Measurements from ENCODE around the gene CDC16.
A peak's percentile ranks its signal among the peaks of the same experiment; 100 is the strongest.
"Not testable (repeated sequence)": the region's sequence is repeated elsewhere in the genome, so short reads cannot be mapped to it uniquely, and the experiment has no call there.

The CDC16 gene

DNA sequence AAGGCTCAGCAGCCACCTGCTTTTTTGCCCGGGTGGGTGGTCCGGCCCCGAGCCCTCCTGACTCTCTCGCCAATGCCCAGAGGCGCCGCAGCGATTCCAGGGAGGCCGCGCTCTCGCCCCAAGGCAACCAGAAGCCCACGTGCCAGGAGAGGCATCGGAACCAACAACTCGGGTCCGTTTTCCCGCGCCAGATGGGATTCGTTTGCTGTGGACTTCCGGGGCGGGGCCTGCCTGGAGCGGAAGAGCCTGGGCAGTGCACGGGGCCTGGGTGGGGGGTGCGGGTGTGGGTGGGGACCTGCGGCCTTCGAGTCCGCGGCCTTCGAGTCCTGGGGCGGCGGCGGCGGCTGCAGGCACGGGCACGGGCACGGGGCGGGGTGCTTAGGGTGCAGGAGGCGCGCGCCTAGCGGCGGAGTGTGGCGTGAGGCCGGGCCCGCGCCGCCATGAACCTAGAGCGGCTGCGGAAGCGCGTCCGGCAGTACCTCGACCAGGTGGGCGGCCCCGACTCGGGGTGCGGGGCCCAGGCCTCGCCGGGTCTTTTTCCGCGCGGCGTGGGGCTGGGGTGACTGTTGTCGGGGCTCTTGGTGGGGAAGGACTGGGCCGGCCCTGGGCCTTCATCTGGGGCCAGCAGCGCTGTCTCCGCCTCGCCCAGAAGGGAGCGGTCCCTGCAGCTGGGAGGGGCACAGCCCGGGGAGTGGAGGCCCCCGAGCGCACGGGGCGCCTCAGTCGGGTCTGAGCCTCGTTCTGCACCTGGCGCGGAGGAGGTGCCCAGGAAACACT is at the start of gene CDC16:
Gene CDC16 (plus strand): TSS at position 253 of the 777 bp plus-strand sequence. CDS start 188 bp downstream, at position 441.
- Histone ChIP-seq H3K27me3 (ENCODE audit: insufficient read depth, low read length) (0 out of 2 replicates have a peak, but pooled peaks cover 2% of the 10 kb centered on the region), H2AFZ (ENCODE audit: low read length, unreplicated experiment) (peak within 1 kb of the TSS; percentile 88), H3K4me1 (ENCODE audit: control insufficient read depth, insufficient read depth, low read length, unreplicated experiment) (peaks cover 3% of the 10 kb centered on the region), H3K36me3 (ENCODE audit: insufficient read depth, low read length) (peaks cover 13% of the 10 kb centered on the region), H3K79me2 (ENCODE audit: control insufficient read depth, insufficient read depth, low read length, unreplicated experiment) (peaks cover 31% of the 10 kb centered on the region), H3K27ac (ENCODE audit: low read depth, low read length) (peak within 1 kb of the TSS; percentile 30; the same call in 1 of the 2 replicates), H3K4me3 (ENCODE audit: low read depth, low read length) (peak within 1 kb of the TSS; percentile 90)

- Histone ChIP-seq H2AFZ (ENCODE audit: low read length, unreplicated experiment) (no peak overlapping the region), H3K27me3 (ENCODE audit: insufficient read depth, low read length) (peaks cover 6% of the 10 kb centered on the region; the same call in 1 of the 2 replicates), H3K4me1 (ENCODE audit: control insufficient read depth, insufficient read depth, low read length, unreplicated experiment) (no peaks in the 10 kb centered on the region), H3K27ac (ENCODE audit: low read depth, low read length) (no peak overlapping the region), H3K79me2 (ENCODE audit: control insufficient read depth, insufficient read depth, low read length, unreplicated experiment) (no peaks in the 10 kb centered on the region), H3K36me3 (ENCODE audit: insufficient read depth, low read length) (no peaks in the 10 kb centered on the region), H3K4me3 (ENCODE audit: low read depth, low read length) (no peak overlapping the region)
Measured at GRCh38 chr13:114185182-114185971, 49.3 kb upstream of the CDC16 start.

- no peaks in the 10 kb centered on the region for H3K79me2 ChIP-seq (ENCODE audit: control insufficient read depth, insufficient read depth, low read length, unreplicated experiment)
- H3K27ac ChIP-seq (ENCODE audit: low read depth, low read length): no peak overlapping the region
- H3K36me3 ChIP-seq (ENCODE audit: insufficient read depth, low read length): no peaks in the 10 kb centered on the region
- H2AFZ ChIP-seq (ENCODE audit: low read length, unreplicated experiment): no peak overlapping the region
- H3K27me3 ChIP-seq (ENCODE audit: insufficient read depth, low read length): peaks cover 13% of the 10 kb centered on the region
- H3K4me1 ChIP-seq (ENCODE audit: control insufficient read depth, insufficient read depth, low read length, unreplicated experiment): no peaks in the 10 kb centered on the region
- H3K4me3 ChIP-seq (ENCODE audit: low read depth, low read length): no peak overlapping the region
Measured at GRCh38 chr13:114194853-114195252, 39.8 kb upstream of the CDC16 start.

- H3K27ac ChIP-seq (ENCODE audit: low read depth, low read length): no peak overlapping the region
- H3K4me3 ChIP-seq (ENCODE audit: low read depth, low read length): no peak overlapping the region
- H3K4me1 ChIP-seq (ENCODE audit: control insufficient read depth, insufficient read depth, low read length, unreplicated experiment): no peaks in the 10 kb centered on the region
- H3K36me3 ChIP-seq (ENCODE audit: insufficient read depth, low read length): no peaks in the 10 kb centered on the region
- H2AFZ ChIP-seq (ENCODE audit: low read length, unreplicated experiment): no peak overlapping the region
- H3K79me2 ChIP-seq (ENCODE audit: control insufficient read depth, insufficient read depth, low read length, unreplicated experiment): no peaks in the 10 kb centered on the region
- H3K27me3 ChIP-seq (ENCODE audit: insufficient read depth, low read length): peaks cover 9% of the 10 kb centered on the region; the same call in 1 of the 2 replicates
Measured at GRCh38 chr13:114196629-114197028, 38.1 kb upstream of the CDC16 start.

DNA sequence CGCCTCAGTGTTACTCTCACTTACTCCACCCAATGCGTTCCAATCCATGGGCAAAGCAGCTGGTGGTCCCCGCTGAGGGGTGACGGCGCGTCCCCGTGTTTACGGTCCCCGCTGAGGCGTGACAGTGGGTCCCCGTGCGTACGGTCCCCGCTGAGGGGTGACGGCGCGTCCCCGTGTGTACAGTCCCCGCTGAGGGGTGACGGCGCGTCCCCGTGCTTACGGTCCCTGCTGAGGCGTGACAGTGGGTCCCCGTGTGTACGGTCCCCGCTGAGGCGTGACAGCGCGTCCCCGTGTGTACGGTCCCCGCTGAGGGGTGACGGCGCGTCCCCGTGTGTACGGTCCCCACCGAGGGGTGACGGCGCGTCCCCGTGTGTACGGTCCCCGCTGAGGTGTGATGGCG is 36.1 kb upstream of the CDC16 start:
- H3K36me3 ChIP-seq (ENCODE audit: insufficient read depth, low read length): no peaks in the 10 kb centered on the region
- no peak overlapping the region for H2AFZ ChIP-seq (ENCODE audit: low read length, unreplicated experiment)
- H3K4me3 ChIP-seq (ENCODE audit: low read depth, low read length): no peak overlapping the region
- no peaks in the 10 kb centered on the region for H3K79me2 ChIP-seq (ENCODE audit: control insufficient read depth, insufficient read depth, low read length, unreplicated experiment)
- no peaks in the 10 kb centered on the region for H3K4me1 ChIP-seq (ENCODE audit: control insufficient read depth, insufficient read depth, low read length, unreplicated experiment)
- H3K27me3 ChIP-seq (ENCODE audit: insufficient read depth, low read length): peaks cover 9% of the 10 kb centered on the region; the same call in 1 of the 2 replicates
- no peak overlapping the region for H3K27ac ChIP-seq (ENCODE audit: low read depth, low read length)

GRCh38 chr13:114199526-114199925 is 35.2 kb upstream of the CDC16 start:
- H3K4me3 ChIP-seq (ENCODE audit: low read depth, low read length); H3K27ac ChIP-seq (ENCODE audit: low read depth, low read length); H3K36me3 ChIP-seq (ENCODE audit: insufficient read depth, low read length); H3K79me2 ChIP-seq (ENCODE audit: control insufficient read depth, insufficient read depth, low read length, unreplicated experiment); H3K4me1 ChIP-seq (ENCODE audit: control insufficient read depth, insufficient read depth, low read length, unreplicated experiment); H2AFZ ChIP-seq (ENCODE audit: low read length, unreplicated experiment): not testable (repeated sequence)
- peaks cover 13% of the 10 kb centered on the region; the same call in 1 of the 2 replicates for H3K27me3 ChIP-seq (ENCODE audit: insufficient read depth, low read length)

DNA sequence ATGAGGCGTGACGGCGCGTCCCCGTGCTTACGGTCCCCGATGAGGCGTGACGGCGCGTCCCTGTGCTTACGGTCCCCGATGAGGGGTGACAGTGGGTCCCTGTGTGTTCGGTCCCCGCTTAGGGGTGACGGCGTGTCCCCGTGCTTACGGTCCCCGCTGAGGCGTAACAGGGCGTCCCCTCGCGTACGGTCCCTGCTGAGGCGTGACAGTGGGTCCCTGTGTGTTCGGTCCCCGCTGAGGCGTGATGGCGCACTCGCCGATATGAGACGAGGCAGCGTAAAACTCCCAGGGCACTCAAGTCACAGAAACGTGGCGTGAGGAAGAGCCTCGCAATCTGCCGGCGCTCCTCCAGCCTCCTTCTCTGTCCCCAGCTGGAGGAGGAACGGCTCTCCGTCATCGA is 34.7 kb upstream of the CDC16 start:
- no peaks in the 10 kb centered on the region for H3K79me2 ChIP-seq (ENCODE audit: control insufficient read depth, insufficient read depth, low read length, unreplicated experiment)
- no peak overlapping the region for H2AFZ ChIP-seq (ENCODE audit: low read length, unreplicated experiment)
- no peak overlapping the region for H3K27ac ChIP-seq (ENCODE audit: low read depth, low read length)
- H3K4me1 ChIP-seq (ENCODE audit: control insufficient read depth, insufficient read depth, low read length, unreplicated experiment): no peaks in the 10 kb centered on the region
- H3K4me3 ChIP-seq (ENCODE audit: low read depth, low read length): no peak overlapping the region
- no peaks in the 10 kb centered on the region for H3K36me3 ChIP-seq (ENCODE audit: insufficient read depth, low read length)
- peaks cover 17% of the 10 kb centered on the region; the same call in 1 of the 2 replicates for H3K27me3 ChIP-seq (ENCODE audit: insufficient read depth, low read length)

- Histone ChIP-seq H3K79me2 (ENCODE audit: control insufficient read depth, insufficient read depth, low read length, unreplicated experiment) (no peaks in the 10 kb centered on the region), H3K36me3 (ENCODE audit: insufficient read depth, low read length) (no peaks in the 10 kb centered on the region), H3K4me1 (ENCODE audit: control insufficient read depth, insufficient read depth, low read length, unreplicated experiment) (no peaks in the 10 kb centered on the region), H3K27ac (ENCODE audit: low read depth, low read length) (no peak overlapping the region), H3K27me3 (ENCODE audit: insufficient read depth, low read length) (peaks cover 17% of the 10 kb centered on the region; the same call in 1 of the 2 replicates), H3K4me3 (ENCODE audit: low read depth, low read length) (no peak overlapping the region), H2AFZ (ENCODE audit: low read length, unreplicated experiment) (no peak overlapping the region)
Measured at GRCh38 chr13:114200399-114200911, 34.2 kb upstream of the CDC16 start.

DNA sequence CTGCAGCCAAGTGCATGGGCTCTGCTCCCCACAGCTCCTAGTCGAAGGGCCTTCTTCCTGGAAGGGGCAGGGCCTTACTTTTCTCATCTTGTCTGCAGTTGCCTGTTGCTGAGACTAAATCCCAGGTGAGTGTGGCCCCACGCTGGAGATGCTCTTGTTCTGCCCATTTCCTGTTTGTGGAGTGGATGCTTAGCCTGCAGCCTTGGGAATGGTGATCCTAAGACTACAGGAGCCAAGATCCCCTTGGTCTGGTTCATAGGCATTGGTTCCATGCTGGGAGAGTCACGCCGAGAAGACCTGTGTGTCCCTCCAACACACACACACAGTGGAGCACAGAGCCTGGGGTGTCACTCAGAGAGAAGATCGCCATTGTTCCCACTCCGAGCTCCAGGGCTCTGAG is 32.1 kb upstream of the CDC16 start:
- Histone ChIP-seq H3K27me3 (ENCODE audit: insufficient read depth, low read length) (peaks cover 10% of the 10 kb centered on the region; the same call in 1 of the 2 replicates), H3K4me1 (ENCODE audit: control insufficient read depth, insufficient read depth, low read length, unreplicated experiment) (no peaks in the 10 kb centered on the region), H2AFZ (ENCODE audit: low read length, unreplicated experiment) (no peak overlapping the region), H3K79me2 (ENCODE audit: control insufficient read depth, insufficient read depth, low read length, unreplicated experiment) (no peaks in the 10 kb centered on the region), H3K36me3 (ENCODE audit: insufficient read depth, low read length) (no peaks in the 10 kb centered on the region), H3K4me3 (ENCODE audit: low read depth, low read length) (no peak overlapping the region), H3K27ac (ENCODE audit: low read depth, low read length) (no peak overlapping the region)

GRCh38 chr13:114203536-114203935 is 31.2 kb upstream of the CDC16 start:
- H3K27ac ChIP-seq (ENCODE audit: low read depth, low read length): no peak overlapping the region
- H3K4me3 ChIP-seq (ENCODE audit: low read depth, low read length): no peak overlapping the region
- H3K4me1 ChIP-seq (ENCODE audit: control insufficient read depth, insufficient read depth, low read length, unreplicated experiment): no peaks in the 10 kb centered on the region
- no peaks in the 10 kb centered on the region for H3K36me3 ChIP-seq (ENCODE audit: insufficient read depth, low read length)
- H3K27me3 ChIP-seq (ENCODE audit: insufficient read depth, low read length): peaks cover 10% of the 10 kb centered on the region; the same call in 1 of the 2 replicates
- no peak overlapping the region for H2AFZ ChIP-seq (ENCODE audit: low read length, unreplicated experiment)
- H3K79me2 ChIP-seq (ENCODE audit: control insufficient read depth, insufficient read depth, low read length, unreplicated experiment): no peaks in the 10 kb centered on the region

Data from ACC112 (cell line).